ENCODE results near the gene WIPF2. TPM values are rescaled to one million over a fixed set of nuclear protein-coding genes. Genes with fewer than 3 reads are reported as not detected.

The WIPF2 gene
- total and polyA plus RNA-seq, 2 of the 8 experiments (the other 6 are each of a cell fraction or from before 2014, with no cell fraction given) = 6.9 to 25.3 TPM

- no peak for TF ChIP-seq POU5F1 (IDR thresholded peaks at IDR 0.05; ENCODE audit: low read depth, low read length)
- TF ChIP-seq RNF2 (IDR thresholded peaks at IDR 0.05; ENCODE audit: borderline replicate concordance, low read depth, low read length, missing control alignments, poor library complexity, severe bottlenecking) = no peak
- TF ChIP-seq TBP (IDR thresholded peaks at IDR 0.05; ENCODE audit: low read depth, low read length) = peak; percentile 45; the same call in 1 of the 2 replicates
- TF ChIP-seq CBX5 (IDR thresholded peaks at IDR 0.05; ENCODE audit: low read depth, low read length) = no peak
- no peak for TF ChIP-seq CBX8 (IDR thresholded peaks at IDR 0.05; ENCODE audit: borderline replicate concordance, low read depth, low read length)
- TF ChIP-seq, protein P1, sequence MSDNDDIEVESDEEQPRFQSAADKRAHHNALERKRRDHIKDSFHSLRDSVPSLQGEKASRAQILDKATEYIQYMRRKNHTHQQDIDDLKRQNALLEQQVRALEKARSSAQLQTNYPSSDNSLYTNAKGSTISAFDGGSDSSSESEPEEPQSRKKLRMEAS (IDR thresholded peaks at IDR 0.05) = no peak; the same call in 1 of the 2 replicates
- TF ChIP-seq RFX5 (IDR thresholded peaks at IDR 0.05; ENCODE audit: borderline replicate concordance, low read depth, low read length) = no peak
- TF ChIP-seq CREB1 (IDR thresholded peaks at IDR 0.05) = no peak; the same call in 1 of the 2 replicates
- TF ChIP-seq SUZ12 (IDR thresholded peaks at IDR 0.05; ENCODE audit: low read length) = no peak
- peak; percentile 51; the same call in 1 of the 2 replicates for TF ChIP-seq CEBPB (IDR thresholded peaks at IDR 0.05; ENCODE audit: low read depth, low read length)
- TF ChIP-seq GABPA (IDR thresholded peaks at IDR 0.05; ENCODE audit: borderline replicate concordance, insufficient read depth, low read length) = no peak
Measured at GRCh38 chr17:40191237-40192208, 27.6 kb upstream of the WIPF2 start (continued).
